Right atrium auricular region (tissue), 2 donors: ENCODE results near the gene HERC3. TPM values are rescaled to one million over a fixed set of nuclear protein-coding genes. Genes with fewer than 3 reads are reported as not detected.
A peak's percentile ranks its signal among the peaks of the same experiment; 100 is the strongest.

Experiments
- DNase-seq: peaks from one replicate; pipeline ENCODE4 v3.0.0-alpha.2; 2019; ENCODE audit warnings: low spot score
- H3K27ac ChIP-seq, 2 donors: fragments of 200-600 bp; sonication (generic); 1 replicate in 1 of 2; 2 replicates in 1 of 2; pipeline ENCODE4 v1.5.1; 2016 to 2019
- H3K27me3 ChIP-seq, 2 donors: fragments of 200-600 bp; sonication (generic); one replicate each; pipeline versions ENCODE4 v1.5.1 to v1.6.0; 2017 to 2019
- H3K36me3 ChIP-seq: fragments of 200-600 bp; sonication (generic); one replicate; pipeline ENCODE4 v1.5.1; 2016
- H3K4me1 ChIP-seq, 2 donors: fragments of 200-600 bp; sonication (generic); one replicate each; pipeline versions ENCODE4 v1.5.1 to v1.6.0; 2017 to 2019
- H3K4me3 ChIP-seq, 2 donors: fragments of 200-600 bp; sonication (generic); 1 replicate in 1 of 2; 2 replicates in 1 of 2; pipeline ENCODE4 v1.5.1; 2017 to 2019; ENCODE audit warnings: mild to moderate bottlenecking in 1 of 2, moderate library complexity in 1 of 2
- H3K9me3 ChIP-seq, 2 donors: fragments of 200-600 bp; sonication (generic); one replicate each; pipeline ENCODE4 v1.5.1; 2019
- total RNA-seq, 2 donors: library from RNA; depleted of rRNA; stranded (reverse); fragments of >200 nt; gene quantifications; one replicate each; pipeline ENCODE4 v1.1.0, GENCODE V29; 2016
- TF ChIP-seq, protein P1 (sequence below), 2 donors: fragments of 200-600 bp; sonication (generic); IDR thresholded peaks; one replicate each; pipeline ENCODE4 v1.5.1; 2019; ENCODE audit warnings: antibody characterized with exemption in 2 of 2

The HERC3 gene
- total RNA-seq, 2 donors from 2014 or later, result 27.4 to 36.2 TPM

DNA sequence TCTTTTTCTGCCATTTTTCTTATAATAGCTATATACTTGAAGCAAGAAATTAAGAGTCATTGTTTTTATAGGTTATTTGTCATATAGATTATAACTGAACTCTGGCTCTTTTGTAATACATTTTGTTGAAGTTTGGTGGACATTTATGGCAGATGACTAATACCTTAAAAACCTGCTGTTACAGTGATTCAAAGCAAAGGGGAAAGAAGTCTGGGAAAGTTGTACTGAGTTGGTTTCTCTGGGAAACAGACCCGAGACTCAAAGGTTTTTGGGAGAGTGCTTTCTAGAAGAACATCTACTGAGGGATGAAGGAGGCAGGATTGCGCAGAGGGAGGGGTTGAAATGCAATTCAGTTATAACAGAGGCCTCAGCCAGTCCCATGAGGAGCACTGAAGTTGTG, 69.5 kb downstream of the HERC3 start:
- H3K27me3 ChIP-seq, result no peaks in the 10 kb centered on the region
- H3K9me3 ChIP-seq, result no peaks in the 10 kb centered on the region
- peaks cover 0 to 4% of the 10 kb centered on the region in 2 donors for H3K4me1 ChIP-seq
- DNase-seq, result no peak
- peaks cover 7% of the 10 kb centered on the region for H3K36me3 ChIP-seq
- no peak overlapping the region for H3K27ac ChIP-seq
- no peak overlapping the region for H3K4me3 ChIP-seq
- TF ChIP-seq, protein P1, sequence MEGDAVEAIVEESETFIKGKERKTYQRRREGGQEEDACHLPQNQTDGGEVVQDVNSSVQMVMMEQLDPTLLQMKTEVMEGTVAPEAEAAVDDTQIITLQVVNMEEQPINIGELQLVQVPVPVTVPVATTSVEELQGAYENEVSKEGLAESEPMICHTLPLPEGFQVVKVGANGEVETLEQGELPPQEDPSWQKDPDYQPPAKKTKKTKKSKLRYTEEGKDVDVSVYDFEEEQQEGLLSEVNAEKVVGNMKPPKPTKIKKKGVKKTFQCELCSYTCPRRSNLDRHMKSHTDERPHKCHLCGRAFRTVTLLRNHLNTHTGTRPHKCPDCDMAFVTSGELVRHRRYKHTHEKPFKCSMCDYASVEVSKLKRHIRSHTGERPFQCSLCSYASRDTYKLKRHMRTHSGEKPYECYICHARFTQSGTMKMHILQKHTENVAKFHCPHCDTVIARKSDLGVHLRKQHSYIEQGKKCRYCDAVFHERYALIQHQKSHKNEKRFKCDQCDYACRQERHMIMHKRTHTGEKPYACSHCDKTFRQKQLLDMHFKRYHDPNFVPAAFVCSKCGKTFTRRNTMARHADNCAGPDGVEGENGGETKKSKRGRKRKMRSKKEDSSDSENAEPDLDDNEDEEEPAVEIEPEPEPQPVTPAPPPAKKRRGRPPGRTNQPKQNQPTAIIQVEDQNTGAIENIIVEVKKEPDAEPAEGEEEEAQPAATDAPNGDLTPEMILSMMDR (IDR thresholded peaks at IDR 0.05), result no peak

DNA sequence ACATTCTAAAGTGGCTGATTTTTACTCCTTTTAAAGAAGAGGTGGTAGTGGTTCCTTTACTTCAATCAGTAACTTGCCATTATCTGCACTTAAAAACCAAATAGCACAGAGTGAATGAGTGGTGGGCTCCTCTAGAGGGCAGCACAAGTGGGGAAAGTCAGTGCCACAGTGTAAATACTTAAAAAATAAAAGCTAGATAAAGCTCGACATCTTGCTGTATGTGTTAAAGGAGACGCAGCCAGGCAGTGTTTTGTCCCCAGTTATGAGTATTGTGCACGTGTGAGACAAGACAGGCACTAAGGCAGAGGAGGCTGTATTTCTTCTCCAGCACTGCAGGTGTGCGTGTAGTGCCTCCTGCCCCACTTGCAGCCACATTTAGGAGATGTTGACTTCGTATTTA, 80.7 kb downstream of the HERC3 start:
- TF ChIP-seq, protein P1 (IDR thresholded peaks at IDR 0.05), result peak; percentile 36 to 61
- Histone ChIP-seq H3K9me3 (no peaks in the 10 kb centered on the region), H3K4me3 (no peak overlapping the region), H3K36me3 (peaks cover 38% of the 10 kb centered on the region), H3K27ac (no peak overlapping the region), H3K4me1 (no peaks in the 10 kb centered on the region), H3K27me3 (no peaks in the 10 kb centered on the region)
- no peak for DNase-seq

DNA sequence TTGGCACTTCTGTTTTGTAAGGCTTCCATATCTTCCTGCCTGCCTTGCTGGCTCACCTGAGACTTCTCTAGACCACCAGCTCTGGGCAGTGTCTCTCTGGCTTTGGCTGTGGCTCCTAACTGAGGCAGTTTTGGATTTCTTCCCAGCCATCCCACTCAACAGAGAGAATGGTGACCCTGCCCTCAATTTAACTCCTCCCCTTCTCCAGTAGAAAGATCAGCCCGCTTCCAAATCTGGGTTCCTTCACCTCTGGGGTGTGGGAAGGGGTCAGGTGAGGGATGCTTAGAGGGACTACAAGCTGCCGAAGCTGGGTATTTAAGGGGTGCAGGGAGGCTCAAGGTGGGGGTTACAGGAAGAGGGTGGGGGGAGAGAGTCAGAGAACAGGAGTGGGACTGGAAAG, 81.6 kb downstream of the HERC3 start:
- H3K4me1 ChIP-seq, result no peaks in the 10 kb centered on the region
- H3K27ac ChIP-seq, result no peak overlapping the region
- no peak for DNase-seq
- no peaks in the 10 kb centered on the region for H3K27me3 ChIP-seq
- H3K36me3 ChIP-seq, result peaks cover 41% of the 10 kb centered on the region
- TF ChIP-seq, protein P1 (IDR thresholded peaks at IDR 0.05), result no peak
- H3K4me3 ChIP-seq, result no peak overlapping the region
- no peaks in the 10 kb centered on the region for H3K9me3 ChIP-seq

DNA sequence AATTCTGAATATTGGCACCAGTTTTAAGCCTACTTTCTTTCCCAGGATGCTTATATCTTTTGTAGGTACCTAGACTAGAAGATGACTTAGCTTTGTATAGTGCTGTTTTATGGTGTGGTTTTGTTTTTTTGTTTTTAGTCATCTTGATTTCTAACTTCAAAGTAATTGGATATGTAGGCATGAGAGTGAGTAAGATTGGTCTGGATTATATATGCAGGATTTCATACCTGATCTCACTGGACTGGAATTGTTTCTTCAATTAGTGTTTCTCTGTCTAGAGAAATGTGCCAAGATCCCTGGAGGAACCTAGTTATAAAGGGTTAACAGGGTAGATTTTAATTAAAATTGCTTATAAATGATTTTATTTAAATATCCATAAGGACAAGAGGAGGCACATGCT, 82.3 kb downstream of the HERC3 start:
- H3K9me3 ChIP-seq, result no peaks in the 10 kb centered on the region
- DNase-seq, result no peak
- H3K27me3 ChIP-seq, result no peaks in the 10 kb centered on the region
- H3K36me3 ChIP-seq, result peaks cover 41% of the 10 kb centered on the region
- no peaks in the 10 kb centered on the region for H3K4me1 ChIP-seq
- no peak overlapping the region for H3K4me3 ChIP-seq
- TF ChIP-seq, protein P1 (IDR thresholded peaks at IDR 0.05), result no peak
- H3K27ac ChIP-seq, result no peak overlapping the region

DNA sequence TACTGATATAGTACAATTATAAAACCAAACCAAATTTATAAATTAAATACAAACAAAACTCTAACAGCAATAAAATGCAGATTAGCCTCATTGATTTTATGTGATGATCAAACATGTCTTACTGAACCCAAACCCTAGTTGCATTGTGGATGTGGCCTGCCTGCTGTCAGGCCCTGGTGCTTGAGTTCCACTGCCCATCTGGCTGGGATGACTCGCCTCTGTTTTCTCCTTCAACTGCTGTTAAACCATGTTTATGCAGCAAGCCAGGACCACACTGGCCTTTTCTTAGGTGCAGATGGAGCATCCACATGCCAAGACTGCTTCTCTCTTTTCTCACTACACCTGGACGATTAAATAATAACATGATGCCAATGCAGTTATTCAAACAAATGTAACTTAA, 82.7 kb downstream of the HERC3 start:
- H3K4me3 ChIP-seq, result no peak overlapping the region
- H3K36me3 ChIP-seq, result peaks cover 41% of the 10 kb centered on the region
- TF ChIP-seq, protein P1 (IDR thresholded peaks at IDR 0.05), result no peak
- no peaks in the 10 kb centered on the region for H3K27me3 ChIP-seq
- H3K27ac ChIP-seq, result no peak overlapping the region
- no peaks in the 10 kb centered on the region for H3K4me1 ChIP-seq
- no peaks in the 10 kb centered on the region for H3K9me3 ChIP-seq
- no peak for DNase-seq

DNA sequence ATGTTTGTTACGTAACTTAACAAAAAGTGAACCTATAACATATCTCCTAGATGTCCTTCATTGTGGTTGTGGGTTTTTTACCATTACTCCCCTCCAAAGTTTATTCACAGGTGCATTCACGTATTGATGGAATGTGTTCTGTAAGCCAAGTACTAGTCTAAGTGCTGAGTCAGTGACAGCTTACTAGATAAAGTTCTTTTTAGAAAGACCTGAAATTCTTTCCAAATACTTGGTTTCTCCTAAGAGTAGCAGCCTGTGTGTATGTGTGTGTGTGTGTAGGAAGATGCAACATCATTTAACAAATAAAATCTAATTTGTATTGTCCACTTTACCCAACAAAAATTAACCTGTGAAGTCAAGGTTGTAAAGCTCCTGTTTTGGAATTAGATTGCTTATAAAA, 83.3 kb downstream of the HERC3 start:
- TF ChIP-seq, protein P1 (IDR thresholded peaks at IDR 0.05), result no peak
- Histone ChIP-seq H3K27ac (no peak overlapping the region), H3K4me3 (no peak overlapping the region), H3K4me1 (no peaks in the 10 kb centered on the region), H3K36me3 (peaks cover 43% of the 10 kb centered on the region), H3K9me3 (no peaks in the 10 kb centered on the region), H3K27me3 (no peaks in the 10 kb centered on the region)
- no peak for DNase-seq
